HG03457 (cell line): ENCODE data around the gene ASS1.
"Not testable (repeated sequence)": the region's sequence is repeated elsewhere in the genome, so short reads cannot be mapped to it uniquely, and the experiment has no call there.

Experiments
- ATAC-seq: cut with Tn5 transposase; IDR thresholded peaks from one replicate; pipeline ENCODE4 v1.9.1; 2021; ENCODE audit warnings: moderate number of reproducible peaks; ENCODE audit not compliant: unreplicated experiment

ASS1 gene

GRCh38 chr9:130433168-130433946, 11.4 kb upstream of the ASS1 start:
- no peak for ATAC-seq

GRCh38 chr9:130433947-130434262, 10.9 kb upstream of the ASS1 start:
- no peak for ATAC-seq

- not testable (repeated sequence) for ATAC-seq
Observed at GRCh38 chr9:130434656-130435055, 10.1 kb upstream of the ASS1 start.

GRCh38 chr9:130437011-130437789, 7.6 kb upstream of the ASS1 start:
- no peak for ATAC-seq

GRCh38 chr9:130438382-130438981, 6.3 kb upstream of the ASS1 start:
- no peak for ATAC-seq

GRCh38 chr9:130441031-130441430, 3.7 kb upstream of the ASS1 start:
- no peak for ATAC-seq

GRCh38 chr9:130442746-130443455, 1.9 kb upstream of the ASS1 start:
- no peak for ATAC-seq

- ATAC-seq = no peak
Observed at GRCh38 chr9:130443456-130443801, 1.3 kb upstream of the ASS1 start.

- no peak for ATAC-seq
Observed at GRCh38 chr9:130443840-130444492, 795 bp upstream of the ASS1 start.

GRCh38 chr9:130445268-130445983, 665 bp downstream of the ASS1 start:
- ATAC-seq = no peak

GRCh38 chr9:130446101-130446861, 1.5 kb downstream of the ASS1 start:
- no peak for ATAC-seq

- no peak for ATAC-seq
Observed at GRCh38 chr9:130447193-130447816, 2.5 kb downstream of the ASS1 start.

- no peak for ATAC-seq
Observed at GRCh38 chr9:130448035-130448624, 3.4 kb downstream of the ASS1 start.

GRCh38 chr9:130448771-130449603, 4.2 kb downstream of the ASS1 start:
- ATAC-seq = no peak

GRCh38 chr9:130450344-130451003, 5.7 kb downstream of the ASS1 start:
- no peak for ATAC-seq

GRCh38 chr9:130451004-130451390, 6.2 kb downstream of the ASS1 start:
- ATAC-seq = no peak
